Measurements from ENCODE around the gene ZMIZ1.

ZMIZ1 gene

DNA sequence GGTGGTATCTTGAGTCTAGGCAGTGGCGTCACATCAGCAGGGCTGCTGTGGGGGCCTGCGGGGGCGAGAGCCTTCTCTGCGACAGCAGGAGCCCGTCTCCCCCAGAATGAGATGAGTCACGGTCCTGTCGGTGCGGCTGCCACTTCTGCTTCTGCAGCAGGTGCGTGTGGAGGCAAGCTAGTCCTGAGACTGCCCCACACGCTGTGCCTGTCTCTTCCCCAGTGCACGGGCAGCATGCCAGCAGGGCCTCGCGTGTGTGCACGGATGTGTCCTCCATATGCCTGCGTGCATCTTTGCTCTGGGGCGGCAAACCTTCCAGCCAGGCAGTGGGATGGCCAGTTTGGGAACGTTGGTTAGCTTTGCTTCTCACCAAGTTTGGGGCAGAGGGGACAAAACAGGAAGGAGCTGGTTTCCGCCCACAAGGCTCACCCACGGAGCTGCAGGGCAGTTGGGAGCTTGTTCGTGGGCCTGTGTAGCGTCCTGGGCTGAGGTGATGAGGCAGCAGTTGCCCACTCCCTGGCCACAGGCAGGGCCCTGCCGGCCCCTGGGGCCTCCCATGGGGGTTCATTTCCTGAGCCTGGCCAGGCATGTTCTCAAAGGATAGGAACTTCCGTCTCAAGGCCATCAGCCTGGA lies 217.7 kb downstream of the ZMIZ1 start:
- DNase-seq (ENCODE audit: low spot score): no peak

GRCh38 chr10:79287973-79288723 lies 219.4 kb downstream of the ZMIZ1 start:
- DNase-seq (ENCODE audit: low spot score): no peak

DNA sequence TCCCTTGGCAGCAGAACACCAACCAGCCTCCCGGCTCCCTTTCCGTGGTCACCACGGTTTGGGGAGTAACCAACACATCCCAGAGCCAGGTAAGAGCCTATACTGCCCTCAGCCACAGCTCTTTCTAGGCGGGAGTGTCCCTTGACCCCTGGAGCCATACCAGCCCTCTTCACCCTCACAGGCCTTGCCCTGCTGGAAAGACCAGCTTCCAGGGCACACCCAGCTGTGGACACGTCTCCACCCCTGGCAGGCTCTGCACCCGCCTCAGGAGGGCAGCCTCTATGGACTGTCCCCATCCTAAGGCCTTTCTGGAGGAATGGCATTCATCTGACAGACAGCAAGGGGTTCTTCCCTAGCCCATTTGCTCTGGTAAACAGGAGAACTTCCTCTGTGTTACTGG lies 221.0 kb downstream of the ZMIZ1 start:
- no peak for DNase-seq (ENCODE audit: low spot score)

DNA sequence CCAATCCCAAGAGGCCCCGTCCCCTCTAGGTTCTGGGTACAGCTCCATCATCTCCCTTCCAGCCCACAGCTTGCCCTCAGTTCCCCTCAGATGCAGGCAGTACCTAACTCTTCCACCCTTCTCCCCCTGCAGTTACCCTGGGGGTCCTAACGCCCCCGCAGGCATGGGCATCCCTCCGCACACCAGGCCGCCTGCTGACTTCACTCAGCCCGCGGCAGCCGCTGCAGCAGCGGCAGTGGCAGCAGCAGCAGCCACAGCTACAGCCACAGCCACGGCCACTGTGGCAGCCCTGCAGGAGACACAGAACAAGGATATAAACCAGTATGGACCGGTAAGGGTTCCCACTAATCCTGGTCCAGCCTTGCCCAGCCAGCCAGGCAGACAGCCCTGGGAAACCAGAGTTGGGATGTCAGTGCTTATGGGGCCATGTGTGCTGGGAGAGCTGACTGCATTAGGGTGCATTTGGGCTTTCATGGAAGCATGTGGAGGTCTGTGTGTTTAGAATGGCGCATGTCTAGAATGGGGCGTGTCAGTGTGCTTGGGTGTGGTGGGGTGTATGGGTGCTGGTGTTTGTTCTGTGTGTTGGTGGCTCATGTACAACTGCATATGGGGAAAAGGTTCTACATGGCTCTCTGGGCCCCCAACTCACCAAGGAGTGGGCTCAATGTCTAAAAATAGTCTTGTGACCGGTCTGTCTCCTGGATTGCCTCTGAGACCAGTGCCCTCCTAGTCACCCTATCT lies 223.4 kb downstream of the ZMIZ1 start:
- DNase-seq (ENCODE audit: low spot score): no peak

DNA sequence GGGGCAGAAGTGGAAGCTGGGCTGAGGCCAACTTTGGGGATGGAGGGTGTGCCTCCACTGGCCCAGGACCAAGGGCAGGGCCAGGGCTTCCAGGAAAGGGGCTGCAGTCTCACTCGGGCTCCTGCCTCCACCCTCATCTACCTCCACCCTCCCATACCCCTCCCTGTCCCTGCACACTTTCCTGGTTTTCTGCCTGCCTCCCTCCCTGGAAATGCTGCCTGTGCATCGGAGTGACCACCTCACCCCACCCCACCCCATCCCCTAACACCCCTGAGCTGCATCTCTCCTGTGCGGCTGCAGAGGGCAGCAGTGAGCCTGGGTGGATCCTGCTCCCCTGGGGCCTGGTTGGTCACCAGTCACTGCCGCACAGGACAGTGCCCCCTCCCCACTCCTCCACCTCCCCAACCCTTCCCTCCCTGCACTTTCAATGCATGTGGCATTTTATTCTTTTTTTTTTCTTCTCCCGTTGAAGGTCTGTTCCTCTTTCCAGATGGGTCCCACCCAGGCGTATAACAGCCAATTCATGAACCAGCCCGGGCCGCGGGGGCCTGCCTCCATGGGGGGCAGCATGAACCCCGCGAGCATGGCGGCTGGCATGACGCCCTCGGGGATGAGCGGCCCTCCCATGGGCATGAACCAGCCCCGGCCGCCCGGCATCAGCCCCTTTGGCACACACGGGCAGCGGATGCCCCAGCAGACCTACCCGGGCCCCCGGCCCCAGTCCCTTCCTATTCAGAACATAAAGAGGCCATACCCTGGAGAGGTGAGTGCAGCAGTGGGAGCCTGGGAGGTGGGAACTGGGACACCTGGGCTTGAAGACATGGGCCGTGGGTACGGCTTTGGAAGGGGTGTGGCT lies 224.4 kb downstream of the ZMIZ1 start:
- no peak for DNase-seq (ENCODE audit: low spot score)

- peak; percentile 61 for DNase-seq (ENCODE audit: low spot score)
Observed at GRCh38 chr10:79293841-79294581, 225.2 kb downstream of the ZMIZ1 start.

DNA sequence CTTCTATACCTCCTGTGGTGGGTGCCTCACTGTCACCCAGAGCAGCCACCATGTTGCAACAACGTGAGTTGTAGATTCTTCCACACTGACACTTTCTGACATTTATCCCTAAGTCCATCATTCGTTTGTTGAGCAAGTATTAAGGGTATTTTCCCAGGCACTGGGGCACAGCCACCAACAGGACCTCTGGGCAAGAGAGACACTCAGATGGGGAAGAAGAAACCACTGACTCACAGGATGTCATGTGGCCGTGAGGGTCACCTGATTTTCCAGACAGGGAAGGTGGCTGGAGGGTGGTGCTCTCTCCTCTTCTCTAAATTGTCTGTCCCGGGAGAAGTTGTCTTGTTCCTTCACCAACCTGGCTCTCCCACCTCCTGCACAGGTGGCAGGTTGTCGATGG lies 226.8 kb downstream of the ZMIZ1 start:
- DNase-seq (ENCODE audit: low spot score): no peak

DNA sequence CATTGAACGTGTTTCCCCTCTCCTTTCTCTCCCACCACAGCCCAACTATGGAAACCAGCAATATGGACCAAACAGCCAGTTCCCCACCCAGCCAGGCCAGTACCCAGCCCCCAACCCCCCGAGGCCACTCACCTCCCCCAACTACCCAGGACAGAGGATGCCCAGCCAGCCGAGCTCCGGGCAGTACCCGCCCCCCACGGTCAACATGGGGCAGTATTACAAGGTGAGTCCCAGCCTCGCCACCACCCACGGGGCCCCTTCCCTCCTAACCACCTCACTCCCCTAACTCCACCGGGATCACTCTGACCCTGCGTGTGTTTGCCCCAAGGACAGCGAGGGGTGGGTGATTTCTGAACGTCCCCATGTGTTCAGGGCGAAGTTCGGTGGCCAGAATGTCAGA lies 227.7 kb downstream of the ZMIZ1 start:
- DNase-seq (ENCODE audit: low spot score): no peak

- DNase-seq (ENCODE audit: low spot score): peak; percentile 65
Observed at GRCh38 chr10:79298403-79299244, 229.9 kb downstream of the ZMIZ1 start.

DNA sequence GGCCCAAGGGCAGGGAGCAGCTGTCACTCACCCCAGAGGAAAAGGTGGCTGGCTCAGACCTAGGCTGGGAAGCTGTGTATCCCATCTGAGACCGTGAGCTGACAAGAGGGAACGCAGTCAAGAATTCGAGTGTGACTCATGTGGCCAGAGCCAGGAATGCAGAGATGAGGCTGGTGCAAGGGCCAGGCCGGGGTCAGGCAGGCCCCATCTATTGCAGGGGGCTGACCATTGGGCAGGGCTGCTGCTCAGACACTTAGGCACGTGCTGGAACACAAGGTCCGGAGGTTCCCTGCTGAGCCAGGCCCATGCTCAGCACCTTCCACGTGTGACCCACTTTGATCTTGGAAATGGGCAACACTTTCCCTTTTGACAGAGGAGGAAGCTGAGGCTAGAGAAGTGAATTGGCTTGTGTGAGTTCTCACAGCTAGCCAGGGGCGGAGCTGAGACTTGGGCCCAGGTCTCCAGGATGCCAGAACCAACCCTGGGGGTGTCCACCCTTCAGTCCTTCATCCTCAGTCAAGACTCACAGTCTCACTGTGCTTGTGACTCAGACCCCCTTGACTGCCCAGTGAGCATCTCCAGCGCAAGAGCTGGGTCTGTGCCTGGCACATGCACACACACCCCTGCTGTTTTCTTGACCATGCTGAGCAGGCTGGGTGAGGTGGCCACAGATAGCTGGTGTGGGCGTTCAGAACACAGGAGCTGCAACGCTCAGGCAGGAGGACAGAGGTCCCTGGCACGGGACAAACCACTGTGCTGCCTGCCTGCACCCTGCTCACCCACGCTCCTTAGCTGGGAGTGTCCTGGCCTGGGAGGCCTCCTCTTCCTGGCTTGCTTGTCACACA lies 230.9 kb downstream of the ZMIZ1 start:
- DNase-seq (ENCODE audit: low spot score): no peak

- DNase-seq (ENCODE audit: low spot score): no peak
Observed at GRCh38 chr10:79300711-79301110, 231.9 kb downstream of the ZMIZ1 start.

DNA sequence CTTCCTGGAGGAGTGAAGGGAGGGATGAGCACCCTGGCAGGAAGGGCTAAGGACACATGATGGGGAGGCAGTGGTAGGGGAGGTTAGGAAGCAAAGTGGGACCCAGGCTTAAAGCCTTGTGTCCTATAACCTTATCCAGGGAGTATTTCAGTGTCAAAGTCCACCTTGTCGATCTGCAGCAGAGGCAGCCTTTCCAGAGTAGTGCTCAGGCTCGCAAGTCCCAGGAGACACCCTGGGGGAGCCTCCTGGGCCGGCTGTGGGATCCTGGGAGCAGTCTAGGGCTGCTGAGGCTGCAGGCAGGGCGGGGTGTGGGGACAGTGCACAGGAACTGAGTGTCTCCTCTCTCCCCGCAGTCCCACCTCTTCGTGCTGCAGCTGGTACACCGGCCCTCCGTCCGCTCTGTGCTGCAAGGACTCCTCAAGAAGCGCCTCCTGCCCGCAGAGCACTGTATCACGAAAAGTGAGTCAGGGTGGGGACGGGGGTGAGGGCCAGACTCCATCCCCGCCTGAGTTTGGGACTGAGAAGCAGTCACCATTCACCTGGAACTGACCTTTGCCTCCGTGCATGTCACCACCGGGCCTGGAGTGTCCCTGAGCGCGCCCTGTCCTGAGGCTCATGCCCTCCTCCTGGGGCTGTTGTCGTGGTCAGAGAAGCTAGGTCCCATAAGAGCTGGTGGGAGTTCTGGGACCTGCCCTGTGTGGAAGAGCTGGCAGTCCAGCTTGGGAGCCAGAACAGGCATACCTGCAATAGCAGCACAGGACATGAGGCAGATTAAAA lies 233.2 kb downstream of the ZMIZ1 start:
- no peak for DNase-seq (ENCODE audit: low spot score)

DNA sequence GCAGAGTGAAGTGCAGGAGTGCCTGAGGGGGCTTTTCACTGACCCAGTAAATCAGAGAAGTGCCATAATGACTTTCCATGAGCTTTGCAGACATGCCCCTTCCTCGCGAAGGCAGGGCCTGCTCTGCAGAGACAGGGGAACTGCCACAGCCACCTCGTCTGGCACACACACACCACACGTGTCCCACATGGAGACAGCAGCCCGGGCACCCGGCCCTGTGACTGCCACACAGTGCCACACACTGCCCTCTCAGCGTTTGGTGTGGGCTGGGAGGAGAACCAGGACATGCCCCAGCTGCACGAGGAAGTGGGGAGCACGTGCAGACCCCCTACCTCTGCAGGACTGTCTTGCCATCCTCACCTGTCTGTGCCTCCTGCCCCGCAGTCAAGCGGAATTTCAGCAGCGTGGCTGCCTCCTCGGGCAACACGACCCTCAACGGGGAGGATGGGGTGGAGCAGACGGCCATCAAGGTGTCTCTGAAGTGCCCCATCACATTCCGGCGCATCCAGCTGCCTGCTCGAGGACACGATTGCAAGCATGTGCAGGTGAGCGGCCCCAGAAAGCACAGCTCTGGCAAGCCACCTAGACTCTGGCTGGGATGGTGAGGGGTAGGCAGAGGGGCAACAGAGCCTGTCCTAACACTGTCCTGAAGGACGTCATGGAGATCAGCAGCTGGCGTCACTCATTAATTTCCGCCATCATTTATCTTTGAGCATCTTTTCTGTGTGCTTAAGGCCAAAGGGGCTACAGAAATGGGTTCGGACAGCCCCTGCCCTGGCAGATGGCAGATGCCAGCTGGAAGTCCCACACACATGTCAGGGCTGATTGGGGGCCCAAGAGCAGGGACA lies 235.1 kb downstream of the ZMIZ1 start:
- DNase-seq (ENCODE audit: low spot score): no peak

- no peak for DNase-seq (ENCODE audit: low spot score)
Observed at GRCh38 chr10:79304479-79305087, 235.8 kb downstream of the ZMIZ1 start.

- DNase-seq (ENCODE audit: low spot score): no peak
Observed at GRCh38 chr10:79305515-79305914, 236.7 kb downstream of the ZMIZ1 start.

- DNase-seq (ENCODE audit: low spot score): no peak
Observed at GRCh38 chr10:79305988-79306387, 237.2 kb downstream of the ZMIZ1 start.

- no peak for DNase-seq (ENCODE audit: low spot score)
Observed at GRCh38 chr10:79306644-79307220, 238.0 kb downstream of the ZMIZ1 start.

Data from kidney capillary endothelial cell (primary cell).